Stimulated activated CD4-positive, alpha-beta T cell treated with anti-CD3 and anti-CD28 coated beads, TNF-alpha, amount 100 ng/mL, for 4 hours (primary cell): ENCODE results near the gene SCYL2.
"Not testable (repeated sequence)": the region's sequence is repeated elsewhere in the genome, so short reads cannot be mapped to it uniquely, and the experiment has no call there.

Experiments used
- DNase-seq, 3 experiments: peaks; one replicate each; pipeline ENCODE4 v3.0.0-alpha.2; 2020; ENCODE audit warnings: low read depth in 3 of 3

SCYL2 gene

DNA sequence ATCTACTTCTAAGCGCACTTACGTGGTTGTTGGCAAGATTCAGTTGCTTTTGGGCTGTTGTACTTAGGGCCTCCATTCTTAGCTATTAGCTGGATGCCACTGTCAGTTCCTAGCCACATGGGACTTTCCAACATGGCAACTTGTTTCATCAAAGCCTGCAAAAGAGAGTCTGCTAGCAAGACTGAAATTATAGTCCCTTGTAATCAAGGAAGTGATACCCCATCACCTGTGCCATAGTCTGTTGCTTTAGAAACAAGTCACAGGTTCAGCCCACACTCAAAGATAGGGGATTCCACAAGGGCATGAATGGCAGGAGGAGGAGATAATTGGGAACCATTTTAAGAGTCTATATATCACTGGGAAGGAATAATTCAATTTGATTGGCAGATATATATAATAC, 62.8 kb downstream of the SCYL2 start:
- DNase-seq, result no peak

DNA sequence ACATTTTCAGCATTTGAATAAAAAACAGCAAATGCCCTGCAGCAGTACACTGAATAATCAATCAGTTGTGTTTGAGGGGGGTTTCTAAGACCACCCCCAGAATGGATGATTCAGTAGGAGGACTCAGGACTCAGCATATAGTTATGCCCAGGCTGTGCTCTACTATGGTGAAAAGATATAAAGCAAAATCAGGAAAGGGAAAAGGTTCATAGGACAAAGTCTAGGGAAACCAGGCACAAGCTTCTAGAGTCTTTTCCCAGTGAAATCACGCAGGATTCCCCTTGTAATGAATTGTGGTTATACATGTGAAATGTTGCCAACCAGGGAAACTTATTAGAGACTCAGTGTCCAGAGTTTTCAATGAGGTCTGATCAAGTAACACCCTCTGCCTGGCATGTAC, 64.9 kb downstream of the SCYL2 start:
- no peak for DNase-seq

DNA sequence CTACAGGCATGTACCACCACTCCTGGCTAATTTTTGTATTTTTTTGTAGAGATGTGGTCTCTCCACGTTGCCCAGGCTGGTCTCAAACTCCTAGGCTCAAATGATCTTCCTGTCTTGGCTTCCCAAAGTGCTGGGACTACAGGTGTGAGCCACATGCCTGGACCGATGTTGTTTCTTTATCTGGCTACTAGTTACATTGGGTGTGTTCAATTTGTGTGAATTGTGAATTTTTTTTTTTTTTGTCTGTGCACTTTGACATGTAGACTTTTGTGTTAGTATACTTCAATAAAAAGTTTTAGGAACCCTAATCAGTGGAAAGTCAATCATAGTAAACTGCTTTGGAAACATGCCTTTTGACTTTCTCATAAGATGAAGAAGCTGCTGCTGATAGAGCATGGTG, 65.9 kb downstream of the SCYL2 start:
- DNase-seq, result no peak

DNA sequence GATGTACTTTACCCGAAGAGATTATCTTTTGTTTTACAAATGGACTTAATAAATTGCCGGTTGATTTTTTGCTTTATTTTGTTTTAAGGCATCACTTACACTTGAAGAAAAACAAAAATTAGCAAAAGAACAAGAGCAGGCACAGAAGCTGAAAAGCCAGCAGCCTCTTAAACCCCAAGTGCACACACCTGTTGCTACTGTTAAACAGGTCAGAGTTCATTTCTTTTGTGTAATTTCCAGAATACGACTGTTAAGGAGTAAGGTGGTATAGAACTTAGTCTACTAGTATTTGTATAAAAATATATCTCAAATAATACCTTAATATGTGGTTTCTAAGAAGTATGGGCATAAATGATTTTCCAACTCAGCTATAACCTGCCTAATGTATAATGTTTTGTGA, 70.3 kb downstream of the SCYL2 start:
- no peak for DNase-seq

DNA sequence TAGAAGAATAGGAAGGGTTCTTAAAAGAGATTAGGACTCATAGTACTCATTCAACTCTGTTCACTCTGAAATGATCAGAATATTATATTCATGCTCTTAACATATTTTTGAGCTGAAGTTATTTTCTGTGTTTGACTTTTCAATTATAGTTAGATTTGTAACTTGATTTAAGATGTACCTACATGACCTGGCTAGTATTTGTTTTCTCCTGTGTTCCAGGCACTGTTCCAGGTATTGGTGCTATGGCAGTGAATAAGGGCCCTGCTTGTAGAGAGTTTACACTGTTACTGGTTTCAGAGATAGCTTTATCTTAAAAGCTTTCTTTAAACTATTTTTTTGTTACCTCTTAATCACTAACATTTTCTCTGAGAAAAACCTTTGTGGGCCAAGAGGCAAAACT, 70.8 kb downstream of the SCYL2 start:
- no peak for DNase-seq

DNA sequence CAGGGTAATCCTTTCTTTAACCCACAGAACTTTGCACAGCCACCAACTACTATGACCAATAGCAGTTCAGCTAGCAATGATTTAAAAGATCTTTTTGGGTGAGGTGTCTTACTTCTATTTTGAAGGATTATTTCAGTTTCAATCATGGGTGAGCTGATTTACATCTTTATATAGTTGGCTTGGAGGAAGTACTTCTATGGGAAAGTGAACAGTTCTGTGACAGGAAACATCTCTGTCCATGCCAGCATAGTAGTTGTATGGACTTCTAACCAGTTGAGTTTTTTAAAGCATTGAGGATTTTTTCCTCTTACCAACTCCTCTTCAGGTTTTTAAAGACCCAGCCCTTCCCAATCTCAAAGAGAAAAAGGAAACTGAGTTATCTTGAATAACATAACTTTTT, 72.1 kb downstream of the SCYL2 start:
- DNase-seq, result no peak

DNA sequence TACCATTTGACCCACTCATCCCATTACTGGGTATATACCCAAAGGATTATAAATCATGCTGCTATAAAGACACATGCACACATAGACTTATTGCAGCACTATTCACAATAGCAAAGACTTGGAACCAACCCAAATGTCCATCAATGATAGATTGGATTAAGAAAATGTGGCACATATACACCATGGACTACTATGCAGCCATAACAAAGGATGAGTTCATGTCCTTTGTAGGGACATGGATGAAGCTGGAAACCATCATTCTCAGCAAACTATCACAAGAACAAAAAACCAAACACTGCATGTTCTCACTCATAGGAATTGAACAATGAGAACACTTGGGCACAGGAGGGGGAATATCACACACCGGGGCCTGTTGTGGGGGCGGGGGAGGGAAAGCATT, 75.9 kb downstream of the SCYL2 start:
- not testable (repeated sequence) for DNase-seq

DNA sequence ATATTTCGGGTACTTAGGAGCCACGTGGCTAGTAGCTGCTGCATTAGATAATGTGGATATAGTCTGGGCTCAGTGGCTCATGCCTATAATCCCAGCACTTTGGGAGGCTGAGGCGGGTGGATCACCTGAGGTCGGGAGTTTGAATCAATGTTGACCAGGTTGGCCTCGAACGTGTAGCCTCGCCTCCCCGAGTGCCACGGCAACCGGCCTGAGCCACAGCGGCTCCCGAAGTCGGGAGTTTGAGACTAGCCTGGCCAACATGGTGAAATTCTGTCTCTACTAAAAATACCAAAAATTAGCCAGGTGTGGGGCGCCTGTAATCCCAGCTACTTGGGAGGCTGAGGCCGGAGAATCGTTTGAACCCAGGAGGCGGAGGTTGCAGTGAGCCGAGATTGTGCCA, 77.4 kb downstream of the SCYL2 start:
- not testable (repeated sequence) for DNase-seq

DNA sequence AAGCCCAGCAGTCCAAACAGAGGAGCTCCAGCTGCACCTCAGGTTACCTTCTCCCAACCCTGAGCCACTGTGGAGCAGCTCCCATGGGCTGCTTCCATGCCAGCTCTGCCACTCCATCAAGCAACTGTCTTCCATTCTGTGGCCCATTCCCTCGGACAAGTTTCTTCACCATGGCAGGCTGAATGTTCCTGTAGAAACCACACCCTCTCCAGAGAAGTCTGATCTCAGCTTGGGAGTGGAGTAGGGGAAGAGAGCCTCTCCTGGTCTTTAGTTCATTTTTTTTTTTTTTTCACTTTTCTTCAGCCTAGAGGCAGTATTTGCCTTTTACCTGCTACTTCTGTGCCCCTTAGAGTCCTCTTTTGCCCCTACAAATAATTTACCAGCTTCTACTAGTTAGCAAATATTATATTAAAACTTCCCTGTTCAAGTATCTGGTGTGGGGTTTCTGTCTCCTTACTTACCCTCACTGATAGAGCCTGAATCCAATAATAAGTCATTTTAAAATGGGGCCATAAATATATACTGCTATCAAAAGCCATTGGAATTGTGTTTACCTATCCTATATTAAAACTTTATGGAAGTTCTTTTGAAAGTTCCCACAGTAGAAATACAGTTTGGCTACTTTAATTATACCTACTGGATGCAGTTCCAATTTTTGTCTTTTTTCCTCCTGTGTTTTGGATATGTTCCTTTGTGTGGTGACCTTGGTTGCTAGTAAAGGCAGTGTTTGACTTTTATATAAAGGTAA, 78.2 kb downstream of the SCYL2 start:
- no peak for DNase-seq

DNA sequence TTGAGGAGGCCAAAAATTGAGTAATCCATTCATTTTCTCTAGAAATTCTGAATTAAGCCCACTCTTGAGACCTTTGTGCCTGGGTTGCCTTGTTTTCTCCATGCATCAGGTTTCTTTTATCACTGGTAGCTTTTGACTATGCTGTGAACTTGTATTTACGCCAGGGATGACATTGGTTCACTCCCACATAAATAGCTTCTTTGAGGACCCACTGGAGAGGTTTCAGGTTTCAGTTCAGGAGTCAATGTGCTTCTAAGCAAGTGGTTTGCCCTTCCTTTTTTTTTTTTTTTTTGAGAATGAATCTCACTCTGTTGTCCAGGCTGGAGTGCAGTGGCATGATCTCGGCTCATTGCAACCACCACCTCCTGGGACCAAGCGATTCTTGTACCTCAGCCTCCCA, 79.7 kb downstream of the SCYL2 start:
- DNase-seq, result no peak

DNA sequence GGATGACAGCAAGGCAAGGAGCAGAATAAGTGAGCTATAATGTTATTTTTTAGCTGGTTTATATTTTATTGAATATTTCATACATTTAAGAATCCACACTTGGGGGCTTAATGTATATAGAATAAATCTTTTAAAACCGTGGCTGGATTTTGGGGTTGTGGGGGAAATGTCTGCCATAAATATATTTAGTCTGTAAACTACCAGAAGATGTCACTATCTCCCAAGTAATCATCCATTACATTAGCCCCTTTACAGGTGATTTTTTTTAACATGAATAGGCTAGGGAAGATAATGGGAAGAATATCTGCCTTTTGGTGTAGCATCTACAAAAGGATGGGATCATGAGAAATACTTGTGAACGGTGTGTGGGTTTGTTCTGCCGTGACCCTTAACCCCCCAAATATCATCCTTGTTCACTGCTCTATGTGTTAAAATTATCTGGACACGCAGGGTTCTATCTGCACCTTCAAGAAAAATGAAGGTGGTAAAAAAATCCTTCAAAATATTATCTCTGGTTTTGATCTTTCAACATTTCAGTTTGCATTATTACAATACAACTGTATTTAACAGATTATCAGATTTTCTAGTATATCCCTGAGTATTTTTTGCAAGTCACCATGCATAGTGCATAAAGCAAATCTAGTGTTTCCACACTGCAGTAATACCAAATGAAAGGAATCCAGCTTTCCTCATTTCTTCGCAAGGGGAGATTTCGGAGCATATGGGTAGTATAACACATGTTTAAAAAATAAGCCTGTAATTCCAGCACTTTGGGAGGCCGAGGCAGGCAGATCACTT, 81.9 kb downstream of the SCYL2 start:
- DNase-seq, result no peak

DNA sequence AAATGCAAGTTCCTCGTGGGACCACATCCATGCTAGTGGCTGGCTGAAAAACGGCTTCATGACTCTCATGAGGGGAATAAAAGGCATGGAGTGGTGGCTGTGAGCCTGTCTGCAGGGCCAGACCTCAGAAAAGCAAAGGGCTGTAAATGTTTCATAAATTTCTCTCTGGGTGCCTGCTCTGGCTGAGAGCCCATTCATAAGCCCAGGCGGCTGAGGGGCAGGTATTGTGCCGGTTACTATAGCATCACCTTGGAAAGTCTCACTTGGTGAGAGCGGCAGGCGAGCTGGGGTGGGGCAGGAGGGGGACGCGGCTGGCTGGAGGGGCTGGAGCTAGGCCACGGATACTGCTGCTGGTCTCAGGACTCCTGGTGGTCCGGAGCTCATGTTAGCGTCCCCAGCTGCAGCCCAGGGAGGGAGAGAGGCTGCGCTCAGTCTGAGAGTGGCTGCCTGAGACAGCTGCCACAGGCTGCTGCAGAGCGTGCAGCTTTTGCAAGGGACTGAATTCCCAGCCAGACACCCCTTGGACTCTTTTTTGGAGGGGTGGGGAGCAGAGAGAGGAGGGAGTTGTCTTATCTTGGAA, 89.8 kb downstream of the SCYL2 start, which contains the start of gene SLC17A8:
Gene SLC17A8, plus strand, starts transcription at position 431 of the 580 bp plus-strand sequence. CDS start 318 bp downstream, outside the sequence.
- DNase-seq, result no peak

DNA sequence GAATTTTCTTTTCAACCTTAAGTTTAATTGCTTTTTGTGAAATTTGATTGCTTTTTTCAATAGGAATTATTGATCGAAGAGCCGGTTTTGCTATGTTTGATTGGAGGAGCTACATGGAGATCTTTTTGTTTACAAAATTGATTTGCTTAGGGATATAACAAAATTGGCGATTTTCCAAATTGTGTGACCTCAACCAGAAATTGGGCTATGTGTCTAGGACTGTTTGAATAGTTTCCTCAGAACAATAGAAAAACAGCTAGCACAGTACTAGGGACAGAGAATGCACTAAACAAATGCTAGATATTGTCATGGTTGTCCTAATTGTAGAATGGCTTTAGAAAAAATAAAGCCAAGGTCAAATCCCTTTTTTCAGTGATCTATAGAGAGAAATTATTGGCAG, 92.3 kb downstream of the SCYL2 start:
- no peak for DNase-seq

DNA sequence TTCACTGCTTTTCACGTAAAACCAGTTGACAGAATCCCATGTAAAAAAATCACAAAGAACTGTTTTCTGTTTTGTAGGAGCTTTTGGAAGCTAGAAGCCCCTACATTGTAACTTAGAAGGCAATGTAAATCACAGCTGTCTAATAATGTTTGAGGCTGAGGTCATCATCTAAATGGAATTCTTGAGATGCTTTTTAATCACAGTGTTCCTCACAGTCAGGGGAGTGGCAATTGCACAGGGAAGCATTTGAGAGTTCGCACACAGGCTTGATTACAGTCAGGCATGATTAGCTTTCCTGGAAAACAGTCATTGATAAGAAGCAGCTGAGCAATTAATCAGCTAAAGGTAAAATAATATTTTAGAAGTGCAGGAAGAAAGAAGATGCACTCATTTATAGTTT, 92.8 kb downstream of the SCYL2 start:
- DNase-seq, result no peak

DNA sequence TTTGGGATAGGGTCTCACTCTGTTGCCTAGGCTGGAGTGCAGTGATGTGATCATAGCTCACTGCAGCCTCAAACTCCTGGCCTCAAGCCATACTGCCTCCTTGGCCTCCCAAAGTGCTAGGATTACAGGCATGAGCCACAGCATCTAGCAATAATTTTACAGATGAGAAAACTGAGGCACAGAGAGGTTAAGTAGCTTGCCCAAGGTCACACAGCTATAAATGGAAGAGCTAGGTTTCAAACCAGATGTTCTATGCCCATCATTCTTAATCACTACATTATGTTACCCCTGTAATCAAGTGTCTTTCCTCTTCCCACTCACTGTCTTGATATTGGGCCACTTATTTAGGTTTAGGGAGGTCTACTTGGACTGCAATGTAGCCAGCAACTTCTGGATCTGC, 93.5 kb downstream of the SCYL2 start:
- no peak for DNase-seq

DNA sequence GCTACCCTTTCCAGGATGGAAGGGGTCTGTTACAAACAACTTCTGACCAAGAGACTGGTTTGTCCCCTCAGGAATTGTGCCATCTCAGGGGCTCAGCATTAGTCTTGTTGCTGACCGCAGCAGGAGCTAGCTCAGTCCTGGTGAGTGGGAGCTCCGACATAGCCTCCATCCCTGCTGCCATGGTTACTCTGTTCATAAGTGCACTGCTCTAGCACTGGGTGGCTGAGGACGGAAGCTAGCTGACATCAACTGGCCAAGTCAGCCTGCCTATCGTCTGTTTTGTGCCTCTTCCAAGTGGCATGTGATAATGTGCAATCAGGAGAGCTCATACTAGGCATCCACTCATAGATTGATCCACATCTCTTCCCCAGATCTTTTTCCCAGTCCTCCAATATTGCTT, 97.3 kb downstream of the SCYL2 start:
- no peak for DNase-seq

DNA sequence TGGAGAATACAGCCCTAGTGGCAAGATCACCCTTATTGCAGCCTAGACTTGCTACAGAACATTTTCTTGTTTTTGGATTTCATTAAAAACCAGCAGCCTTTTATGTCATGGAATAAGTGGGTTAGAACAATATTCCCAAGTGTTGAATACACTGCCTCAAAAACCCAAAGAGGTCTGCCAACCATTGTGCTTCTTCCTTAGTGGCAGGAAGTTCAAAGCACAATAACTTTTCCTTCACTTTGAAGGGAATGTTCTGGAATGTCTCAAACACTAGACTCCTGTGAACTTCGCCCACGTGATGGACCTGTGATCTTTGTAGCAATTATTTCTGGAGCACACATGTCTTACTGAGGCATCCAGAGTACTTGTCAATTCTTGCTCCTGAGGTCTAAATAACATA, 98.4 kb downstream of the SCYL2 start:
- no peak for DNase-seq

DNA sequence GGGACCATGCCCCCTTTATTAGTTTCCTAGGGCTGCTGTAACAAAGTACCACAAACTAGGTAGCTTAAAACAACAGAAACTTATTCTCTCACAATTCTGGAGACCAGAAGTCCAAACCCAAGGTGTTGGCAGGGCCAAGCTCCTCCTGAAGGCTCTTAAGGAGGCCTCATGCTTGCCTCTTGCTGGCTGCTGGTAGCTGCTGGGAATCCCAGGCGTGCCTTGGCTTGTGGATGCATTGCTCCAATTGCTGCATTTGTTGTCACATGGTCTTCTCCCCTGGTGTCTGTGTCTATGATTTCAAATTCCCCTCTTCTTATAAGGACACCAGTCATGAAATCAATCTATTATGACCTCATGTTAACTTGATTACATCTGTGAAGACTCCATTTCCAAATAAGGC, 101.1 kb downstream of the SCYL2 start:
- DNase-seq, result no peak

DNA sequence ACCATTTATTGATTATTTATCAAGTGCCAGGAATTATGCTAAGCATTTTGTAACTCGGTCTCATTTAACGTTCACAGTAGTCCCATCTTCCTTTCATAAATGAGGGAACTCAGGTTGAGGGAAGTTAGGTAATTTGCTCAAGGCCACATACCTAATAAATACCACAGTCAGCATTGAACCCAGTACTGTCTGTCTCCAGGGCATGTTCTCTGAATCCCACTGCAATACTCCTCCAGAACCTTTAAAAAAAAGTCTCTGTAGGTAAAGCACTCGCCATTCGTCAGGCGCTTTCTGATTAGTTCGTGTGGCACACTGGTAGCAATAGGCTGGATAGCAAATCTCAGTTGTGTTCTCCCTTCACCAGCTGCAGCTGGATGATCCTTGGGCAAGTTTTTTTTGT, 104.2 kb downstream of the SCYL2 start:
- DNase-seq, result no peak

DNA sequence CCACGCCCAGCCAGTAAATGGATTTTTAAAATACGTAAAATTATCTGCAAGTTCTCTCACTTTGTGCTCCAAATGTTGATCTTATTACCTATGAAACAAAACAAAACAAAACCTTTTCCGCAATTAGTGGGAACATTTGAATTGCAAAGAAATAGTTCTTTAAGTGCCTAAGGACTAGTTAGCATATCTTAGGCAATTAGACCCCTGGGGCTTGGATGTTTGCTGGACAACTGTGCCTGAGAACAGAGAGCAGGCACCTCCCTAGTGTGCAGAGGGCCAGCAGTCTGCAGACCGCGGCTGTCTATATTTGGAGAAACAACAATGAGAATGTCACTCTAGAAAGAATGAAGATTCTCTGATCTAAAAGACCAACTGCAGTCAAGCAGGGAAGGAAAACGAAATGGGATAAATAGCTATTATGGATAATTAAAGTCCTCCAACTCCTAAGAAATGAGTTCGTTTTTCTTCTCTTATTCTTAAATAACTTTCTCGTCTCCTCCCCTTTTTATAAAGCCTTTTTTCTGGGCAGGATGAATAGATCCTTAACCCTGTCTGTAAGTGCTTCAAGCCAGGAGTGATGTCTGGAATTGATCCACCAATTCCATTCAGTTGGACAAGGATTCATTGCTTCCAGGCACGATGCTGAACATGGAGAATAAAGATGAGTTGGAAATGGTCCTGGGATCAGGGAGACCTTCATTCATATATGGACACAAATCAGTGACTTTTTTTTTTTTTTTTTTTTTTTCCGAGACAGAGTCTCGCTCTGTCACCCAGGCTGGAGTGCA, 106.1 kb downstream of the SCYL2 start:
- DNase-seq, result no peak

DNA sequence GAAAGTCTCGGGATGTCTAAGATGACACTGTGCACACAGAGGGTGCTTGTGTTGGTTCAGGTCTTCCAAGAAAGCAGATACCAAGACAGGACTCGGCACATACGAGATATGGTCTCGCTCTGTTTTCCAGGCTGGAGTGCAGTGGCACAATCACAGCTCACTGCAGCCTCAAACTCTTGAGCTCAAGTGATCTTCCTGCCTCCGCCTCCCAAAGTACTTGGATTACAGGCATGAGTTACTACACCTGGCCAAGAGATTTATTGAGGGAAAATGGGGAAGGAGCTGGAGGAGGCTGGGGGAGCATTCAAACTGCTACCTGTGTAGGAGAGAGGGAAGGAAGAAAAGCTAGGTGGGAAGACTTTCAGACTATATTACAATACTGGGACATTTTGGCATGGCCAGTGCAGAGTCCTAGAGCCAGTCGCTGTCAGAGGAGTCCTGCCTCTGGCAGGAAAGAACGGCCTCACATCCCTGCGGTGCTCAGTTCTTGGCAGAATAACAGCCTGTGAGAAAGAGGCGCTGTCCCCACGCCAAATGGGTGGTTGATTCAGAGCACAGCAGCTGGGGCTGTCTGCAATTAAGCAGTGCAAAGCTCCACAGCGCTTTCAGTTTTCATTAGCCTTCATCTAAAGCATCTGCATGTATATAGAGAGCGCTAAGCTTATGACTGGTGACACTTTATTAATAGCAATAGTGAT, 108.2 kb downstream of the SCYL2 start:
- DNase-seq, result no peak

DNA sequence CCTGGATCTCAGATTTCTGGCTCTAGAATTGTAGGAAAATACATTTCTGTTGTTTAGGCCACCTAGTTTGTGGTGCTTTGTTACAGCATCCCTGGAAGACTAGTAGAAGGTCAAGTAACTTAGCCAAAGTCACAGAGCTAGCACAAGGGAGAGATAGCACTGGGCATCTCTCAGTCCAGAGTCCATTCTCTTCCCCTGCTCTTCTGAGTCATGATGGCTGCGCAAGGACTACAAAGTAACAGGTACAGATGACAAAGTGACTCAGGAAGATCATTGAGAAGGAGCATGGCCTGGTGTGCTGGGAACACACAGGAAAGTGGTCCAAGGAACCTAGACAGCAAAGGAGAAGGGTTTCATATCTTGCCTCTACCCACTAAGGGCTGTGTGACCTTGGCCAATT, 109.2 kb downstream of the SCYL2 start:
- no peak for DNase-seq
